Large intestine (tissue), 3 donors: ENCODE data around the gene C5orf46. TPM values are rescaled to one million over a fixed set of nuclear protein-coding genes. Genes with fewer than 3 reads are reported as not detected.
"Not testable (repeated sequence)": the region's sequence is repeated elsewhere in the genome, so short reads cannot be mapped to it uniquely, and the experiment has no call there.

Source experiments
- DNase-seq, 2 donors: peaks; one replicate each; pipeline versions ENCODE4 v3.0.0 to v3.0.0-alpha.2; 2013
- H3K27ac ChIP-seq: one replicate; pipeline ENCODE4 v1.5.1; 2013; ENCODE audit warnings: low read length
- H3K27me3 ChIP-seq: 2 replicates; pipeline ENCODE4 v1.6.1; 2013; ENCODE audit warnings: low read length; ENCODE audit not compliant: control insufficient read depth, insufficient read depth
- H3K36me3 ChIP-seq: 2 replicates; pipeline ENCODE4 v1.6.1; 2013; ENCODE audit warnings: low read length; ENCODE audit not compliant: control insufficient read depth, insufficient read depth
- H3K4me1 ChIP-seq: one replicate; pipeline ENCODE4 v1.6.1; 2013; ENCODE audit warnings: low read length; ENCODE audit not compliant: control insufficient read depth, insufficient read depth
- H3K4me3 ChIP-seq: one replicate; pipeline ENCODE4 v1.5.1; 2013; ENCODE audit warnings: low read length
- H3K9me3 ChIP-seq: one replicate; pipeline ENCODE4 v1.6.1; 2013; ENCODE audit warnings: mild to moderate bottlenecking, low read depth, low read length, moderate library complexity; ENCODE audit not compliant: control insufficient read depth
- whole genome bisulfite sequencing: methylation state at CpG from one replicate; pipeline ENCODE4 v1.1.5; 2013; ENCODE audit warnings: low lambda C conversion rate; ENCODE audit not compliant: insufficient coverage; 5-methylcytosine and 5-hydroxymethylcytosine counted together
- polyA plus RNA-seq: library from polyadenylated mRNA; unstranded; fragments of 120-200 nt; gene quantifications from one replicate; pipeline ENCODE4 v1.2.1, GENCODE V29; 2013

Gene C5orf46
- polyA plus RNA-seq, 1 donor = not detected

DNA sequence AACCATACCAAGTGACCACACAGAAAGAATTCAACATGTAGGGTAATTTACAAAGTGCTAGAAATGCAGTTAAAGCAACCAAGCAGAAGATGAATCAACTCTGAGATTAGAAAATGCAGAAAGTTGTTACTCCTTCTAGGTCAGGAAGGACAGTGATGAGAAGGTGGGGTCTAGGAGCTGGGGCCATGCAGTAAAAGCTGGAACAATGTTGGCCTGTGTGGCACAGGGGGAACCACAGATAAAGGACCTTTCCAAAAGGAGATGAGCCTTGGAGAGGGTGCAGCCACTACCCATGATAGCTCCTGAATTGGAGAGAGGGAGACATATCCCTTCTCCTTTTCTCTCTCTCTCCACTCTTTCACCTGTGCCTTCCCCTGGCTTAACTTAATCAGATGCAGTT is 30.2 kb downstream of the C5orf46 start:
- Histone ChIP-seq H3K36me3 (no peaks in the 10 kb centered on the region), H3K4me1 (no peaks in the 10 kb centered on the region), H3K27me3 (no peaks in the 10 kb centered on the region), H3K27ac (no peak overlapping the region), H3K4me3 (no peak overlapping the region), H3K9me3 (no peaks in the 10 kb centered on the region)
- DNase-seq = no peak

DNA sequence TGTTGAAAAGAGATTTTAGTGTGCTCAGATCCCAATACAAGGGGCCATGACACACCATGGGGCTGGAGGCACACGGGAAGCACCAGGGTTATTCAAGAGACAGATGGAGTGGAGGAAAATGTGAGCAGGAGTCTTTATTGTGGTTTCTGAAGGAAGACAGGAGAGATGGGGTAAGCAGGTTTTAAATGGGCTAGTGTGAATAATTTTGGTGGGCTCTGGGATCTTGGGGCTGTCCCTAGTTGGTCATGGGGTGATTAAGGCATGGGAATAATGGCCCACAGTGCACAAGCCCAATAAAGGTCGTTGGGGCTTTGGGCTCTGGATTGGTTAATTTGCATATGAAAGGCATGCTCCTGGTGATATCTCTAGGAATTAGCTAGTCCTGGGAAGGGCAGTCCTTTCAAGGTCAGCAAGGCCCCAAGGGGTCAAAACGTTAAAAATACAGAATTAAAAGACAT is 31.4 kb downstream of the C5orf46 start:
- Histone ChIP-seq H3K27ac (no peak overlapping the region), H3K4me1 (no peaks in the 10 kb centered on the region), H3K27me3 (no peaks in the 10 kb centered on the region), H3K9me3 (no peaks in the 10 kb centered on the region), H3K36me3 (no peaks in the 10 kb centered on the region), H3K4me3 (no peak overlapping the region)
- DNase-seq = no peak
- 20% methylated on average over 1 of the region's 3 CpGs for WGBS

DNA sequence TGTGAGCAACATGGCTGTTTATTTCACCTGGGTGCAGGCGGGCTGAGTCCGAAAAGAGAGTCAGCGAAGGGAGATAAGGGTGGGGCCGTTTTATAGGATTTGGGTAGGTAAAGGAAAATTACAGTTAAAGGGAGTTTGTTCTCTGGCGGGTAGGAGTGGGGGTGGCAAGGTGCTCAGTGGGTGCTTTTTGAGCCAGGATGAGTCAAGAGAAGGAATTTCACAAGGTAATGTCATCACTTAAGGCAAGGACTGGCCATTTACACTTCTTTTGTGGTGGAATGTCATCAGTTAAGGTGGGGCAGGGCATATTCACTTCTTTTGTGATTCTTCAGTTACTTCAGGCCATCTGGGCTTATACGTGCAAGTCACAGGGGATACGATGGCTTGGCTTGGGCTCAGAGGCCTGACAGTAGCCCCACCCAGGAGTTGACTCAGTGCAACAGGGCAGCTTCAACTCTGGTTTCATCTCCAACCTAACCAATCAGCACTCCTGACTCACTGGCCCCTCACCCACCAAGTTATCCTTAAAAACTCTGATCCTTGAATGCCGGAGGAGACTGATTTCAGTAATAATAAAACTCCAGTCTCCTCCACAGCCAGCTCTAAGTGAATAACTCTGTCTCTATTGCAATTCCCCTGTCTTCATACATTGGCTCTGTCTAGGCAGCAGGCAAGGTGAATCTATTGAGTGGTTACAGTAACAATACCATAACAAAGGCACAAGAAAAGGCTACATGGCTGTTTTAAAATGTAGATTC is 32.0 kb downstream of the C5orf46 start:
- not testable (repeated sequence) for H3K4me1 ChIP-seq, H3K4me3 ChIP-seq, H3K27ac ChIP-seq, H3K9me3 ChIP-seq, DNase-seq, H3K27me3 ChIP-seq, H3K36me3 ChIP-seq
- no CpG with 5 or more reads among the region's 8 CpGs for WGBS

DNA sequence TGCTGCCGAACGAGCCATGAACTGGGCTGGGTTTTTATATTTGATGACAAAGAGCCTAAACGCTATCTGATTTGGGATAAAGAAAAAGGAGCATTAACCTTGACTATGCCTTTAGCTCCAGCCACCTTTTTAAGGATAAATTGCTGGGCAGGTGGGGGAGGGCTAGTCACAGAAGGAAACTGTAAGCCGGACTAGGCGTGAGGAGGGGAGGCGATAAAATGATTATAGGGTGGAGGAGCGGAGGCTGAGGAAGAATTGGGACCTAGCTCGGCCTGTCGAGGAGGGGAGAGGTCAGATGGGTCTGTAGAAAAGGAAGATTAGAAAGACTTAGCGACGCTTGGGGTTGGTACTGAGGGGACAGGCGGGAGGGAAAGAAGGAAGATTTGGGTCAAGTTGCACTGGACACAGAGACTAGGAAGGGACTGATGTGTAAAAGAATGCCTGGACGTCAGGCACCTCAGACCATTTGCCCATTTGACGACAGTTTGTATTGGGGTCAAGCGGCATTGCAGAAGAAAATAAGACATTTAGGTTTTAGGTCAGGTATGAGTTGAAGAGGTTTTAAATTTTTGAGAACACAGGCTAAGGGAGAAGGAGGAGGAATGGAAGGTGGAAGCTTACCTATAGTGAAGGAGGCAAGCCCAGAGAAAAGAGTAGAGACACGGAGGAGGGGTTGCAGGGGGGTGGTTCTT is 33.4 kb downstream of the C5orf46 start:
- not testable (repeated sequence) for H3K4me3 ChIP-seq, H3K9me3 ChIP-seq, H3K27me3 ChIP-seq, DNase-seq, H3K27ac ChIP-seq, H3K4me1 ChIP-seq, H3K36me3 ChIP-seq
- WGBS = 95% methylated on average over 3 of the region's 16 CpGs

DNA sequence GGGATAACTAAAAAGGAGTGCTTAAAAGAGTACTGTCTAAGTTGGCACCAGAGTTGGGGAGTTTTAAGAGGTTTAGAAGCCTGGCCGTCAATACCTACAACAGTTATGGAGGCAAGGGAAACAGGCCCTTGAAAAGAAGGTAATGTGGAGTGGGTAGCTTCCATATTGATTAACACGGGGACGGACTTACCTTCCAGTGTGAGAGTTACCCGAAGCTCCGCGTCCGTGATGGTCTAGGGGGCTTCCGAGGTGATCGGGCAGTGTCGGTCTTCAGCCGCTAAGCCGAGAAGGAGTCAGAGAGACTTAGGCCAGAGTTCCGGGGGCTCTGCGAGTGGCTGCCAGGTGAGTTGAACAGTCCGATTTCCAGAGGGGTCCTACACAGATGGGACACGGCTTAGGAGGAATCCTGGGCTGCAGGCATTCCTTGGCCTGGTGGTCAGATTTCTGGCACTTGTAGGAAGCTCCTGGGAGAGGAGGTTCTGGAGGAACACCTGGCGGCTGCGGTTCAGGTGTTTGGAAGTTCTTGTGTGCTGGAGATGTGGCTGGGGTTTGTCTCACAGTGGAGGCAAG is 34.3 kb downstream of the C5orf46 start:
- not testable (repeated sequence) for H3K27me3 ChIP-seq, H3K36me3 ChIP-seq, DNase-seq, H3K4me1 ChIP-seq, H3K27ac ChIP-seq, H3K9me3 ChIP-seq, H3K4me3 ChIP-seq
- whole genome bisulfite sequencing = no CpG with 5 or more reads among the region's 18 CpGs

DNA sequence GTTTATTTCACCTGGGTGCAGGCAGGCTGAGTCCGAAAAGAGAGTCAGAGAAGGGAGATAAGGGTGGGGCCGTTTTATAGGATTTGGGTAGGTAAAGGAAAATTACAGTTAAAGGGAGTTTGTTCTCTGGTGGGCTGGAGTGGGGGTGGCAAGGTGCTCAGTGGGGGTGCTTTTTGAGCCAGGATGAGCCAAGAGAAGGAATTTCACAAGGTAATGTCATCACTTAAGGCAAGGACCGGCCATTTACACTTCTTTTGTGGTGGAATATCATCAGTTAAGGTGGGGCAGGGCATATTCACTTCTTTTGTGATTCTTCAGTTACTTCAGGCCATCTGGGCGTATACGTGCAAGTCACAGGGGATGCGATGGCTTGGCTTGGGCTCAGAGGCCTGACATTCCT is 36.4 kb downstream of the C5orf46 start:
- H3K4me3 ChIP-seq, H3K27me3 ChIP-seq, H3K4me1 ChIP-seq, H3K27ac ChIP-seq, H3K36me3 ChIP-seq, H3K9me3 ChIP-seq, DNase-seq: not testable (repeated sequence)
- WGBS = no CpG with 5 or more reads among the region's 6 CpGs

DNA sequence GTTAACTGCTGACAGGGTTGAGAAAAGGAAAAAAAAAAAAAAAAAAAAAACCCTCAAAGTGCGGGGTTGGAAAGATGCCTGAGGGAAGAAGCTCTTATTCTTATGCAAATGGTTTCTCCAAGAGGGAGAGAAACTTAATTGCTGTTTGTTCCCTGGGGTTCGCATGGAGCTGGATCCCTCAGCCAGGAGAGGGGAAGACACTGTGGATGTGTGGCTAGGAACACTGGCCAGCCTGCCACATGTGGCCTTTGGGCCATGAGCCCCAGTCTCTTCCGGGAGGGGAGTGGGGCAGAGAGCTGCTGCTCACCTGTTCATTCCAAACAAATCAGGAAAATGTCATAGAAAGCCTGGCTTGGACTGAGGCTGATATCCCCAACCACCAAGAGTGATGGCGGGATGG is 37.2 kb downstream of the C5orf46 start:
- no peak for DNase-seq
- no peaks in the 10 kb centered on the region for H3K27me3 ChIP-seq
- WGBS = no CpG with 5 or more reads among the region's 4 CpGs
- H3K9me3 ChIP-seq = no peaks in the 10 kb centered on the region
- H3K36me3 ChIP-seq = no peaks in the 10 kb centered on the region
- no peaks in the 10 kb centered on the region for H3K4me1 ChIP-seq
- H3K4me3 ChIP-seq = no peak overlapping the region
- no peak overlapping the region for H3K27ac ChIP-seq

DNA sequence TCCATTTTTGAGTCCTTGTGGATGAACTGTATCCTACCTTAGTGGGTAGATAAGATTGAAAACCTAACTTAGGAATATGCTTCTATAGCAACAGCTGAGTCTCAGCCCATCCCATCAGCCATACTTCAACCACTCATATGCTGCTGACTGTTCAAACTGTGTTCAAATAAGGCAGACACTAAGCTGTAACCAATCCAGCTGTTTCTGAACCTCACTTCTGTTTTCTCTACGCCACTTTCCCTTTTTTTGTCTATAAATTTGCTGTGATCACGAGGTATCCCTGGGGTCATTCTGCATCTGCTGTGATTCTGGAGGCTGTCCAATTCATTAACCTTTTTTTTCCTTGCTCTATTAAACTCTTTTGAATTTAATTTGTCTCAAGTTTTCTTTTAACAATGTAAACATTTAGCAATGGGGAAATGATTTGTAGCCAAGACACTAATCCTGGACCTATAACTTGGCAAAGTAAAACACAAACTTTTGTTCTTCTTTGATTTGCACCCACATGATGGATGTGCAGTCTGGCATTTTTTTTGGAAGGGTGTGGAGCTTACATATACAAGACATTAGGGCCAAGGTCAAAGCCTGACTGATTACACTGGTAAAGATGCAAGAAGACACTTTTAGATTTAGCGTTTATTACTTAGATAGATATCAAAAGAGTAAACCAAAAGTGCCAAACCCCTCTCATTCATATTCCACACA is 42.7 kb downstream of the C5orf46 start:
- Histone ChIP-seq H3K27me3 (no peaks in the 10 kb centered on the region), H3K27ac (no peak overlapping the region), H3K36me3 (no peaks in the 10 kb centered on the region), H3K4me1 (no peaks in the 10 kb centered on the region), H3K4me3 (no peak overlapping the region), H3K9me3 (no peaks in the 10 kb centered on the region)
- DNase-seq = no peak
- WGBS = 63% methylated on average over 2 of the region's 3 CpGs

DNA sequence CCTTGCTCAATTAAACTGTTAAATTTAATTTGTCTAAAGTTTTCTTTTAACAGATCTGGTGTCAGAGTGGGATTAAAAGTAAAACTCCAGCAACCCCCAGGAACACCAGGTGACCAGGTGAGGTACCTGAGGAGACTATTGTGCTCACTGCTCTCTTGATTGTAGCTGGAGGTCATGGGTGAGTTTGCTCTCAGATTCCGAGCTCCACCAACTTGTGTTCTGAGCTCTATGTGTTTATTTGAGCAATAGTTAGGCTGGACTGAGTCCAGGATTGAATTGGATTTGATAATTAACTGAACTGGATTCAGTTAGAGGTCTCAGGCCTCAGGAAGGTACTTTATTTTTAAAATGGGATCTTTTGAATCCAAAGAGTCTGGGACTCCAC is 45.7 kb downstream of the C5orf46 start:
- no CpG with 5 or more reads among the region's 1 CpG for WGBS
- Histone ChIP-seq H3K36me3 (no peaks in the 10 kb centered on the region), H3K27me3 (no peaks in the 10 kb centered on the region), H3K27ac (no peak overlapping the region), H3K4me1 (no peaks in the 10 kb centered on the region), H3K9me3 (no peaks in the 10 kb centered on the region), H3K4me3 (no peak overlapping the region)
- no peak for DNase-seq

DNA sequence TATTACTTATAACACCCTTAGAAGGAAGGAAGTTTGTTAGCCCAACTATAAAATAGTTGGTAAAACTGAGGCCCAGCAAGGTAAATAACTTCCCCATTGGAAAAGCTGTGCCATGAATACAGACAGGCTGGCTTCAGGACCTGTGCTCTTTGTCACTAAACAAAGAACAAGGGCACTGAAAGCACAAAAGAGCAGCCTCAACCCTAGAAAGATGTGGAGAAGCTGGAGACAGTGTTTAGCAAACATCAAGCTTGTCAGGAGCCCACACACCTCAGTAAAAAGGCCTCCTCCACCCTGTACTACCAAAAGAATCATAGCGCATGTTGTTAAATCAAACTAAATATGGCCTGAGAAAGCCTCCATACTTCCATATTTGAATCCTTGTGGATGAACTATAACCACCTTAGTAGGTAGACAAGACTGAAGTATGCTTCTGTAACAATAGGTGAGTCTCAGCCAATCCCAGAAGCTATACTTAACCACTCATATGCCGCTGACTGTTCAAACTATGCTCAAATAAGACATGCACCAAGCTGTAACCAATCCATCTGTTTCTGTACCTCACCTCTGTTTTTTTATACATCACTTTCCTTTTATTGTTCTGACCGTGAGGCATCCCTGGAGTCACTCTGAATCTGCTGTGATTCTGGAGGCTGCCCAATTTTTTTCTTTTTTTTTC is 46.2 kb downstream of the C5orf46 start:
- H3K9me3 ChIP-seq = no peaks in the 10 kb centered on the region
- no peak for DNase-seq
- H3K27ac ChIP-seq = no peak overlapping the region
- H3K4me1 ChIP-seq = no peaks in the 10 kb centered on the region
- H3K36me3 ChIP-seq = no peaks in the 10 kb centered on the region
- 100% methylated on average over 1 of the region's 3 CpGs for WGBS
- no peaks in the 10 kb centered on the region for H3K27me3 ChIP-seq
- H3K4me3 ChIP-seq = no peak overlapping the region
